Trophoblast cell (in vitro differentiated cells and primary cell): ENCODE measurements around the gene GNAI2.
"Not testable (repeated sequence)": the region's sequence is repeated elsewhere in the genome, so short reads cannot be mapped to it uniquely, and the experiment has no call there.

ENCODE experiments used
- DNase-seq, 2 donors: peaks; one replicate each; pipeline ENCODE4 v3.0.0-alpha.2; 2016
- H2AFZ ChIP-seq: 2 replicates; pipeline ENCODE4 v1.6.1; 2013; ENCODE audit warnings: low read length, moderate library complexity, mild to moderate bottlenecking; ENCODE audit not compliant: insufficient read depth, poor library complexity
- H2AK5ac ChIP-seq: 2 replicates; pipeline ENCODE4 v1.6.1; 2013; ENCODE audit warnings: mild to moderate bottlenecking, low read length
- H2BK120ac ChIP-seq: 2 replicates; pipeline ENCODE4 v1.6.1; 2013; ENCODE audit warnings: low read length, mild to moderate bottlenecking, moderate library complexity; ENCODE audit not compliant: insufficient read depth, poor library complexity
- H2BK12ac ChIP-seq: 2 replicates; pipeline ENCODE4 v1.6.1; 2013; ENCODE audit warnings: mild to moderate bottlenecking, low read length, moderate library complexity
- H2BK5ac ChIP-seq: 2 replicates; pipeline ENCODE4 v1.6.1; 2013; ENCODE audit warnings: low read length, low read depth, moderate library complexity, mild to moderate bottlenecking; ENCODE audit not compliant: poor library complexity
- H3K14ac ChIP-seq: 2 replicates; pipeline ENCODE4 v1.6.1; 2013; ENCODE audit warnings: mild to moderate bottlenecking, low read length
- H3K18ac ChIP-seq: 2 replicates; pipeline ENCODE4 v1.6.1; 2013; ENCODE audit warnings: mild to moderate bottlenecking, low read length
- H3K23ac ChIP-seq: 2 replicates; pipeline ENCODE4 v1.6.1; 2013; ENCODE audit warnings: low read length
- H3K27ac ChIP-seq: 2 replicates; pipeline ENCODE4 v1.5.1; 2013; ENCODE audit warnings: low read depth, mild to moderate bottlenecking, inconsistent platforms, low read length, moderate library complexity
- H3K27me3 ChIP-seq: 2 replicates; pipeline ENCODE4 v1.6.1; 2013; ENCODE audit warnings: inconsistent platforms, mild to moderate bottlenecking, low read length, moderate library complexity; ENCODE audit not compliant: insufficient read depth
- H3K36me3 ChIP-seq, 2 experiments: 1 replicate in 1 of 2; 2 replicates in 1 of 2; pipeline ENCODE4 v1.6.1; 2013; ENCODE audit warnings: low read length in 2 of 2, mild to moderate bottlenecking in 2 of 2, moderate library complexity in 1 of 2; ENCODE audit not compliant: insufficient read depth in 2 of 2, control insufficient read depth in 1 of 2
- H3K4ac ChIP-seq: 2 replicates; pipeline ENCODE4 v1.6.1; 2013; ENCODE audit warnings: low read depth, mild to moderate bottlenecking, low read length, moderate library complexity
- H3K4me1 ChIP-seq, 2 experiments: 1 replicate in 1 of 2; 2 replicates in 1 of 2; pipeline ENCODE4 v1.6.1; 2013; ENCODE audit warnings: low read length in 2 of 2, mild to moderate bottlenecking in 2 of 2, moderate library complexity in 1 of 2; ENCODE audit not compliant: insufficient read depth in 2 of 2, control insufficient read depth in 1 of 2
- H3K4me2 ChIP-seq: 2 replicates; pipeline ENCODE4 v1.6.1; 2013; ENCODE audit warnings: inconsistent platforms, mild to moderate bottlenecking, low read length, moderate library complexity
- H3K4me3 ChIP-seq: 2 replicates; pipeline ENCODE4 v1.5.1; 2013; ENCODE audit warnings: mild to moderate bottlenecking, low read depth, low read length, inconsistent platforms
- H3K79me1 ChIP-seq: one replicate; pipeline ENCODE4 v1.6.1; 2013; ENCODE audit warnings: low read length
- H3K79me2 ChIP-seq: 2 replicates; pipeline ENCODE4 v1.6.1; 2013; ENCODE audit warnings: low read length, mild to moderate bottlenecking; ENCODE audit not compliant: control insufficient read depth, insufficient read depth, poor library complexity
- H3K9ac ChIP-seq: 2 replicates; pipeline ENCODE4 v1.6.1; 2013; ENCODE audit warnings: mild to moderate bottlenecking, low read length
- H3K9me3 ChIP-seq: 2 replicates; pipeline ENCODE4 v1.6.1; 2013; ENCODE audit warnings: low read depth, mild to moderate bottlenecking, control low read depth, inconsistent platforms, low read length; ENCODE audit not compliant: insufficient read depth
- H4K12ac ChIP-seq: 2 replicates; pipeline ENCODE4 v1.6.1; 2013; ENCODE audit warnings: low read depth, mild to moderate bottlenecking, low read length, moderate library complexity
- H4K8ac ChIP-seq: 2 replicates; pipeline ENCODE4 v1.6.1; 2013; ENCODE audit warnings: low read depth, mild to moderate bottlenecking, low read length, moderate library complexity
- H4K91ac ChIP-seq: one replicate; pipeline ENCODE4 v1.6.1; 2013; ENCODE audit warnings: low read depth, mild to moderate bottlenecking, low read length, moderate library complexity
- WGBS: extraction: QIAGEN DNeasy Blood & Tissue Kit; methylation state at CpG from one replicate; pipeline ENCODE4 v1.1.7; 2013; ENCODE audit warnings: missing lambda C conversion rate; ENCODE audit not compliant: insufficient read length, insufficient coverage; ENCODE audit errors: extremely low coverage; 5-methylcytosine and 5-hydroxymethylcytosine counted together

Gene GNAI2

GRCh38 chr3:50260027-50260941 lies 24.3 kb downstream of the GNAI2 start:
- Histone ChIP-seq H3K27ac (peak overlapping the region; percentile 82), H3K23ac (no peak overlapping the region), H2AFZ (peak overlapping the region; percentile 14), H3K14ac (peak overlapping the region; percentile 97), H4K8ac (peak overlapping the region; percentile 80), H3K18ac (peak overlapping the region; percentile 41), H2BK12ac (peak overlapping the region; percentile 42), H3K4me3 (peak overlapping the region; percentile 34), H4K12ac (peak overlapping the region; percentile 95), H2AK5ac (peak overlapping the region; percentile 73), H3K9me3 (no peaks in the 10 kb centered on the region), H3K4me2 (peak overlapping the region; percentile 55), H3K79me2 (peaks cover 11% of the 10 kb centered on the region), H3K79me1 (peaks cover 30% of the 10 kb centered on the region), H4K91ac (peak overlapping the region; percentile 95), H2BK5ac (peak overlapping the region; percentile 89), H3K4me1 (peaks cover 29 to 30% of the 10 kb centered on the region in 2 experiments), H2BK120ac (peak overlapping the region; percentile 95), H3K27me3 (no peaks in the 10 kb centered on the region), H3K9ac (peak overlapping the region; percentile 71), H3K36me3 (peaks cover 33 to 34% of the 10 kb centered on the region in 2 experiments), H3K4ac (peak overlapping the region; percentile 7)
- no CpG with 5 or more reads among the region's 70 CpGs for WGBS
- peak; percentile 90 to 94 for DNase-seq

- H3K9me3 ChIP-seq, result no peaks in the 10 kb centered on the region
- H3K23ac ChIP-seq, result no peak overlapping the region
- H3K4ac ChIP-seq, result peak overlapping the region; percentile 7
- peaks cover 36% of the 10 kb centered on the region for H3K79me1 ChIP-seq
- peak overlapping the region; percentile 41 for H3K18ac ChIP-seq
- no peaks in the 10 kb centered on the region for H3K27me3 ChIP-seq
- H2AK5ac ChIP-seq, result peak overlapping the region; percentile 73
- peak overlapping the region; percentile 95 for H2BK120ac ChIP-seq
- H3K36me3 ChIP-seq, result peaks cover 29 to 30% of the 10 kb centered on the region in 2 experiments
- H4K12ac ChIP-seq, result peak overlapping the region; percentile 95
- no peak overlapping the region for H3K4me3 ChIP-seq
- peak overlapping the region; percentile 89 for H2BK5ac ChIP-seq
- H2AFZ ChIP-seq, result no peak overlapping the region
- H3K9ac ChIP-seq, result no peak overlapping the region
- DNase-seq, result no peak
- peak overlapping the region; percentile 42 for H2BK12ac ChIP-seq
- H3K27ac ChIP-seq, result peak overlapping the region; percentile 82
- no CpG with 5 or more reads among the region's 5 CpGs for WGBS
- peak overlapping the region; percentile 55 for H3K4me2 ChIP-seq
- H3K79me2 ChIP-seq, result peaks cover 14% of the 10 kb centered on the region
- H4K8ac ChIP-seq, result peak overlapping the region; percentile 80
- peak overlapping the region; percentile 95 for H4K91ac ChIP-seq
- H3K14ac ChIP-seq, result peak overlapping the region; percentile 97
- H3K4me1 ChIP-seq, result peaks cover 35 to 37% of the 10 kb centered on the region in 2 experiments
Measured at GRCh38 chr3:50260942-50261441, 25.0 kb downstream of the GNAI2 start.

- peak overlapping the region; percentile 42 for H2BK12ac ChIP-seq
- H2AK5ac ChIP-seq, result peak overlapping the region; percentile 73
- no peak overlapping the region for H2BK5ac ChIP-seq
- H3K9ac ChIP-seq, result no peak overlapping the region
- H4K91ac ChIP-seq, result peak overlapping the region; percentile 95
- WGBS, result no CpG with 5 or more reads among the region's 2 CpGs
- no peak overlapping the region for H3K4ac ChIP-seq
- no peak overlapping the region for H4K8ac ChIP-seq
- H3K14ac ChIP-seq, result peak overlapping the region; percentile 33
- peak overlapping the region; percentile 35 for H2BK120ac ChIP-seq
- no peak overlapping the region for H3K4me2 ChIP-seq
- H3K79me1 ChIP-seq, result peaks cover 40% of the 10 kb centered on the region
- DNase-seq, result no peak
- peaks cover 24 to 25% of the 10 kb centered on the region in 2 experiments for H3K36me3 ChIP-seq
- no peak overlapping the region for H3K18ac ChIP-seq
- peak overlapping the region; percentile 19 for H4K12ac ChIP-seq
- no peaks in the 10 kb centered on the region for H3K27me3 ChIP-seq
- no peaks in the 10 kb centered on the region for H3K9me3 ChIP-seq
- no peak overlapping the region for H3K4me3 ChIP-seq
- no peak overlapping the region for H3K23ac ChIP-seq
- H3K4me1 ChIP-seq, result peaks cover 38 to 41% of the 10 kb centered on the region in 2 experiments
- no peak overlapping the region for H2AFZ ChIP-seq
- H3K79me2 ChIP-seq, result peaks cover 14% of the 10 kb centered on the region
- no peak overlapping the region for H3K27ac ChIP-seq
Measured at GRCh38 chr3:50261505-50261904, 25.5 kb downstream of the GNAI2 start.

- H3K79me2 ChIP-seq, result peaks cover 14% of the 10 kb centered on the region
- H4K91ac ChIP-seq, result peak overlapping the region; percentile 22
- no CpG with 5 or more reads among the region's 4 CpGs for WGBS
- not testable (repeated sequence) for H3K27ac ChIP-seq, H3K27me3 ChIP-seq, H3K4ac ChIP-seq, H2BK120ac ChIP-seq, H3K14ac ChIP-seq, H2AFZ ChIP-seq, H4K8ac ChIP-seq, H3K23ac ChIP-seq, H3K4me2 ChIP-seq, H3K9ac ChIP-seq, H4K12ac ChIP-seq, DNase-seq, H3K9me3 ChIP-seq, H2BK5ac ChIP-seq, H3K4me3 ChIP-seq, H3K18ac ChIP-seq
- H2AK5ac ChIP-seq, result peak overlapping the region; percentile 6
- peaks cover 17 to 18% of the 10 kb centered on the region in 2 experiments for H3K36me3 ChIP-seq
- peaks cover 42% of the 10 kb centered on the region for H3K79me1 ChIP-seq
- H3K4me1 ChIP-seq, result peaks cover 38 to 43% of the 10 kb centered on the region in 2 experiments
- H2BK12ac ChIP-seq, result peak overlapping the region; percentile 34
Measured at GRCh38 chr3:50262200-50262599, 26.2 kb downstream of the GNAI2 start.
